NOMO-1 treated with dmso at 0.1 percent for 144 hours (cell line): ENCODE data around the gene FGF12.
A peak's percentile ranks its signal among the peaks of the same experiment; 100 is the strongest.
"Not testable (repeated sequence)": the region's sequence is repeated elsewhere in the genome, so short reads cannot be mapped to it uniquely, and the experiment has no call there.

ENCODE experiments used
- DNase-seq: peaks from one replicate; lab custom pipeline; 2025; ENCODE audit not compliant: unreplicated experiment; lab: John Stamatoyannopoulos, UW

The FGF12 gene

GRCh38 chr3:192597913-192598312 is 129.4 kb downstream of the FGF12 start:
- DNase-seq: no peak

DNA sequence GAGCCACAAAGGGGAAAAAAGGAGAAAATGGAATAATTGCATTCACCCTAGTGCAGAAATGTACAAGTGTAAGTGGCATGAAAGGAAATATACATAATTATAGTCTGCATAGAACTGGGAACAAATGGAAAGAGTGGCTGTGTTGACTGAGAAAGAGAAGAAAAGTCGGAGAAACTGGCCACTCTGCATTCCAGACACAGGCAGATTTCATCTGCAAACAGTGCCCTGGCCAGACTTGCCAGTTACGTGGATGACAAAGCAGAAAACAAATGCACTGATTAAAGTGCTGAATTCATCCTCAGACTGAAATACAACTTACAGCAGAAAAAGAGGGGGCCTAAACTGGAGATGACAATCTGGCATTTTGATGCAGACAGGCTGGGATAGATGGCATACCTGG is 129.8 kb downstream of the FGF12 start:
- DNase-seq: no peak

GRCh38 chr3:192578729-192579128 is 148.6 kb downstream of the FGF12 start:
- no peak for DNase-seq

- no peak for DNase-seq
Observed at GRCh38 chr3:192577811-192578210, 149.5 kb downstream of the FGF12 start.

DNA sequence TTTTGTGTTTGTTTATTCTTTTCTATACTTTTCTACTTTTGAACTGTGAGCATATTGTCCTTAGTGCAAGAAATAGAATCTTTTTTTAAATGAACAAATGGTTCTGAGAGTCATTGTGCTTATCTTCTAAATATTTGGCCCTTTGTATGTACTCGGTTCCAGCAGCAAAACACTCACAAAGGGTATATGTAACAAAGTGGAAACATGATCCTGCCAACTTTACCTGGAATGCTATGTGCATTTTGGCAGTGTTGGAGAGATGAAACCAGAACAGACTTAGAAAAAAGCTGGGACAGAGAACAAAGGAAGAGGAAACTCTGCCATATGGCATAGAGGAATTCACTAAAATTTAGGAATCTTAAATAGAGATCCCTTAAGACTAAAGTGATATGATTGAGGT is 150.1 kb downstream of the FGF12 start:
- no peak for DNase-seq

DNA sequence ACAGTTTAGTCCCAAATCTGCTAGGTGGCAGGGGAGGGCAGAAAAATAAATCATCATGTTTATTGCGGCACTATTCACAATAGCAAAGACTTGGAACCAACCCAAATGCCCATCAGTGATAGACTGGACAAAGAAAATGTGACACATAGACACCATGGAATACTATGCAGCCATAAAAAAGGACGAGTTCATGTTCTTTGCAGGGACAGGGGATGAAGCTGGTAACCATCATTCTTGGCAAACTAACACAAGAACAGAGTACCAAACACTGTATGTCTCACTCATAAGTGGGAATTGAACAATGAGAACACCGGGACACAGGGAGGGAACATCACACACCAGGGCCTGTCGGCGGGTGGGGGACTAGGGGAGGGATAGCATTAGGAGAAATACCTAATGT is 150.6 kb downstream of the FGF12 start:
- not testable (repeated sequence) for DNase-seq

GRCh38 chr3:192575879-192576506 is 151.3 kb downstream of the FGF12 start:
- no peak for DNase-seq

DNA sequence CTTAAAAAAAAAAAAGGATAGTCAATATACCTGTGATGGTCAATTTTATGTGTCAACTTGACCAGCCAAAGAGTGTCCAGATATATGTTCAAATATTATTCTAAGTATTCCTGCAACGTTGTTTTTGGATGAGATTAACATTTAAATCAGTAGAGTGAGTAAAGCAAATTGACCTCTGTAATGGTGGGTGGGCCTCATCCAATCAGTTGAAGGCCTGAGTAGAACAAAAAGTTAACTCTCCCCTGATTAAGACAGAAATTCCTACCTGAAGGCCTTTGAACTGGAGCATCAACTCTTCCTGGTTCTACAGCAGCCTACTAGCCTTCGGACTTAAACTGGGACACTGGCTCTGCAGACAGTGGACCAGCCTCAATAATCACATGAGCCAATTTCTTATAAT is 154.1 kb downstream of the FGF12 start:
- DNase-seq: no peak

- DNase-seq: peak; percentile 20
Observed at GRCh38 chr3:192570821-192571791, 156.2 kb downstream of the FGF12 start.

GRCh38 chr3:192570315-192570714 is 157.0 kb downstream of the FGF12 start:
- DNase-seq: no peak

- peak; percentile 60 for DNase-seq
Observed at GRCh38 chr3:192566706-192567290, 160.5 kb downstream of the FGF12 start.

DNA sequence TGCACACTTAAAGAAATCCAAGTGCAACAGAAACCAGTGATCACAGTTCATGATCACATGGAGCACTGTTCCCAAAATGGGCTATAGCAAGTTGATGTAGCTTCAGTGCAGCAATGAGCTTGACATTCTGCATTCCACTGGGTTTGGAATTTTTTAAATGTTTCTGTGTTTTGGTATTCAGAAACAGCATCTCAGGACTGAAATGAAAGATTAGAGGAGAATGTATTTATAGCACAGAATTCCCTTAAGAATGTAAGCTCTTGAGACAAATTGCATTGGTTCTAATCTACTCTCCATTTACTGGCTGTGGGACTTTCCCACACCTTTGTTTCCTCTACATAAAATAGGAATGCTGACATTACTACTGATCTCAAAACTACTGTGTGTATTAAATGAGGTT is 162.7 kb downstream of the FGF12 start:
- DNase-seq: no peak

GRCh38 chr3:192563417-192563816 is 163.9 kb downstream of the FGF12 start:
- DNase-seq: no peak

GRCh38 chr3:192553707-192554106 is 173.6 kb downstream of the FGF12 start:
- DNase-seq: no peak

GRCh38 chr3:192550356-192550755 is 177.0 kb downstream of the FGF12 start:
- no peak for DNase-seq

- DNase-seq: no peak
Observed at GRCh38 chr3:192545333-192545732, 182.0 kb downstream of the FGF12 start.

GRCh38 chr3:192543163-192543562 is 184.2 kb downstream of the FGF12 start:
- DNase-seq: no peak

DNA sequence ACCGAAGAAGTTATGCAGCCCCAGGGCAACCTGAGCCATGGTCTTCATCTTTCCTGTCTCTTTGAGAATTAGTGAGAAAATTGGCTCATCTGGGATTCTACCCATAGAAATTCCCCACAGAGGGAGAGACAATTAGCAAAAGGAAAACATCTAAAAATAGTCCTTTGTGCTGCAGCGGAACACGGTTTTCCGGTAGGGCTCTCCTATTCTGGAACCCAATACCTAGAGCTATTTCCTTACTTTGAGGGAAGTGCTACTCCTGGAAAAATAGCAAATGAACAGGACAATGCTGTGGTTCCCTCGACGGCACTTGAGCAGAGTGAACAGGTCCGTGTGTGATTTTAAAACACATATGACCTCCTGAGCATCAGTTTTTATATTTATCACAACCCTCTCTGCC is 210.5 kb downstream of the FGF12 start:
- no peak for DNase-seq

DNA sequence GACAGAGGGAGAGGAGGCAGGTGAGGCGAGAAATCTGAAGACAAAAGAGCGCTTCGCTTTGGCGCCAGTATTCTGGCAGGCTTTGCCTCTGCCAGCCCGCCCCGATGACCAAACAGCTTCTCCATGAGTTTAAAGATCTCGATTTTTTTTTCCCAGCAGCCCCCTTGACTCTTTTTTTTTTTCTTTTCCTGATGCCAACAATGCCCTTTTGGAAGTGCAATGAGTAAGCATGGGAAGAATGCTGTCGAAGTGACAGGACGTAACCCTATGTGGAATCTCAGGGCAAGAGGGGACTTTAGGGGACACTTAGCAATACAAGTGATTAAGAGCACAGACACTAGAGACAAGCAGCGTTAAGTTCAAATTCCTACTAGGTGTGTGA is 211.7 kb downstream of the FGF12 start:
- no peak for DNase-seq

- no peak for DNase-seq
Observed at GRCh38 chr3:192514754-192515663, 212.3 kb downstream of the FGF12 start.
